C4-2B (cell line): ENCODE results near the gene TMEM209.

Source experiments
- H3K27ac ChIP-seq: fragments of 450-650 bp; 2 replicates; pipeline ENCODE4 v1.5.1; 2017
- CTCF ChIP-seq: fragments of 450-650 bp; conservative IDR thresholded peaks from 2 replicates; pipeline ENCODE4 v1.5.1; 2017; ENCODE audit warnings: mild to moderate bottlenecking
- ZFX ChIP-seq: fragments of 450-650 bp; IDR thresholded peaks from 2 replicates; pipeline ENCODE4 v1.6.1; 2017

TMEM209 gene

GRCh38 chr7:130143986-130144311 is 61.3 kb downstream of the TMEM209 start:
- H3K27ac ChIP-seq: no peak overlapping the region

DNA sequence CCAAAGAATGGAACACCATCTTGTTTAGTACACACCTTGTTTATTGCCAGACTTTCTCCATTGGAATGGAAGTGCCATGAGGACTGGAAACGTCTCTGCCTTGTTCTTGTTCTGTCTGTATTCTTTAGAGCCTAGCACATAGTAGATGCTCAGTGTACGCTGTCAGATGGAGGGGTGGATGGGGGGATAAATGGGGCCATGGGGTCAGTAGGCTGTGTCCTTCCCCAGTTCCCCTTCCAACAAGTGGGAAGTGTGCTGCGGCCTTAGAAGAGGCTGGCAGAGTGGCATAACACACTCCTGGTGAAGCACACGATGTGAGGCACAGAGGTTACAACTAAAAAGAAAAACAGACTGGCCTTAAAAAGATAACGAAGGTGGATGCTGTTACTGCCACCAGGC is 61.9 kb downstream of the TMEM209 start:
- no peak overlapping the region for H3K27ac ChIP-seq
- TF ChIP-seq CTCF: no peak
- no peak for TF ChIP-seq ZFX

More at GRCh38 chr7:130143986-130144311, 61.3 kb downstream of the TMEM209 start:
- no peak for TF ChIP-seq ZFX
- TF ChIP-seq CTCF: no peak

DNA sequence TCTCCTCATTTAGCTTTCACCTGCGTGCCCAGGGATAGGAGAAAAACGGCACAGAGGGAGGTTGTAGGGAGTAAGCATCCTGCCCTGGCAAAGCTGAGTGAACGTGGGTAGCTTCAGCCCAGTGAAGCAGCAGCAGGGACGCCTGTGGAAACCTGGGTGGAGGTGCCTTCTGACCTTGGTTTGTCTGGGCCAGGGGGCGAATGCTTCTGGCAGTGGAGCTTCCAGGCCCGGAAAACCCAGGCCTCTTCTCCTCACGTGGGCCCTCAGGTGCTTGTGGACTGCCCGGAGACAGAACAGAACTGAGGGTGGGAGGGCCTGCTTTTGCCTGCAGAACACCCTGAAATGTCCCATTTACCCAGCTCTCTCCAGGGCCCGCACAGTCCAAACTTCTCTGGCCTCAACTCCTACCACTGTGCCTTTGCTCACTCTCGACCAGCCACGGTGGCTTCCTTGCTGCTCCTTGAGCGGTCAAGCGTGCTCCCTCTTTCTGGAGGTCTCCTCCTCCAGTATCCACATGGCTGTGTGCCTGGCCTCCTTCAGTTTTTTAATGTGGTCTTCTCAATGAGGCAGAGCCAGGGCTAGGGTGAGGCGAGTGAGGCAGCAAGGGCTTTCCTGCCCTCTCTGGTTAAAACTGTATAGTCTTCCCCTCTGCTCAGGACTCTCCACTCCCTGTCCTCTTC is 62.4 kb downstream of the TMEM209 start:
- no peak overlapping the region for H3K27ac ChIP-seq
- TF ChIP-seq CTCF: no peak

DNA sequence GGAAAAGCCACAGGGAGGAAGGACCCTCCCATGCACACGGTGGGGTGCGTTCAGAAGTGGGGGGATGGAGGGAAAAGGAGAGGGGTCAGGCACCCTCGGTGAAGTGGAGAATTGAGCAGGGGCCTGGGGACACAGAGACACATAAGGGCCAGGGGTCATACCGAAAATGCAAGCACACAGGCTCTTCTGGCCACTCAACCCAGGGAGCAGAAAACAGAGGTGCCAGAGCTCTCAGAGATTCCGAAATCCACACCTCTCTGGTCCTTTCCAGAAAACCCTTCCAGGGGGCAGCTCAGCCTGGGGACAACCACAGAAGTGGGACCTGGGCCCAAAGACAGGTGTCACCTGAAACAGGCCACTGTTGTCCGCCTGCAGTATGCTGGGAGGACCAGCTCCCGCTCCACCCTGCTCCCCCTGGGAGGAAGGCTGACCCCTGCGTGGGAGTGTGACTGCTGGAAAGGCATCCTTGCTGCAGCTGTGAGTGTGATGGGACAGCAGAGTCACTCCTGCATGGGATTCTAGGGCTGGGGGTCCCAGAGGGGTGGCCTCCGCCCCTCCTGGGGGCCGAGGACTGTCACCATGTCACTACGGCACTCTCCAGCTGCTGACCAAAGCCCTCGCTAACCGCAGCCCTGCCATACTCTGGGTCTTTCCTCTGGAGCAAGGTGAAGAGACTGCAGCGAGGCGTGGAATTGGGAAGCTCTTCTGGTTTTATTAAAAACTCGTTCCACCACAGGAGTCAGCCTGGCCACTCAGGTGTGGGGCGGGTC is 63.1 kb downstream of the TMEM209 start:
- H3K27ac ChIP-seq: no peak overlapping the region
- TF ChIP-seq ZFX (no peak), CTCF (no peak)

GRCh38 chr7:130141161-130141883 is 63.9 kb downstream of the TMEM209 start:
- H3K27ac ChIP-seq: no peak overlapping the region
- TF ChIP-seq ZFX (no peak), CTCF (no peak)

DNA sequence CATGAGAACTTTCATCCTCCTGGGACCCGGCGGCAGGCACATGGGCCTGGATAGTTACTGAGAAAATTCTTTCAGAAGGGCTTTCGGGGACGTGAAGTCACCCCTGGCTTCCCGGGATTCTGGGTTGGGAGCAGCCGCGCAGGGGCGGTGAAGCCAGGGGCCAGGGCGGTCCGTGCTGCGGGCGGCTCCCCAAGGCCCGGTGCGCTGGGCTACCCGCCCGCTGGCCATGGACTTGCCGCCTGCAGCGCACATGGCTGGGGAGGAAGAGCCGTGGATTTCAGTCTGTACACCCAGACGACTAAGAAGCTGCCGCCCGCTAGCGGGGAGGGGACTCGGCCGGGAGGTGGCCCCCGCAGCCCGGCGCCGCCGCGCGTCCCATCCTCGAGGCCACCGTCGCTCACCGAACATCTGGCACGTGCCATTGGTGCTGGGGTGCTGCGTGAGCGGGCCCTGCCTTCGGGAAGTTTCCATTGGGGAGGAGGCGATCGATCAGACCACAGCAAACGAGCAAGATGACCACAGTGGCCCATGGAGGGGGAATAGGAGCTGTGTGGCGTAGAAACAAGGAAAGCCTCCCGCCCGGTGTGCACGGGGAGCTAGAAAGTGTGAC is 64.5 kb downstream of the TMEM209 start:
- TF ChIP-seq CTCF: no peak
- TF ChIP-seq ZFX: no peak
- H3K27ac ChIP-seq: no peak overlapping the region
